NCI-H187 (cell line): Measurements from ENCODE around the gene MIP.
"Not testable (repeated sequence)": the region's sequence is repeated elsewhere in the genome, so short reads cannot be mapped to it uniquely, and the experiment has no call there.

Experiments
- DNase-seq, 2 experiments: peaks; one replicate each; lab custom pipeline; 2025; lab: John Stamatoyannopoulos, UW

MIP gene

GRCh38 chr12:56410768-56411167 lies 43.7 kb downstream of the MIP start:
- no peak for DNase-seq

- no peak for DNase-seq
Observed at GRCh38 chr12:56408799-56409417, 45.5 kb downstream of the MIP start.

GRCh38 chr12:56404227-56404626 lies 50.2 kb downstream of the MIP start:
- DNase-seq: not testable (repeated sequence)

DNA sequence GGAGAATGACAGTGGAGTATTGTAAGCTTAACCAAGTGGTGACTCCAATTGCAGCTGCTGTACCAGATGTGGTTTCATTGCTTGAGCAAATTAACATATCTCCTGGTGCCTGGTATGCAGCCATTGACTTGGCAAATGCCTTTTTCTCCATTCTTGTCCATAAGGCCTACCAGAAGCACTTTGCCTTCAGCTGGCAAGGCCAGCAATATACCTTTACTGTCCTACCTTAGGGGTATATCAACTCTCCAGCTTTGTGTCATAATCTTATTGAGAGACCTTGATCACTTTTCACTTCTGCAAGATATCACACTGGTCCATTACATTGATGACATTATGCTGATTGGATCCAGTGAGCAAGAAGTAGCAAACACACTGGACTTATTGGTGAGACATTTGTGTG lies 52.8 kb downstream of the MIP start:
- not testable (repeated sequence) for DNase-seq

GRCh38 chr12:56401125-56401524 lies 53.3 kb downstream of the MIP start:
- DNase-seq: not testable (repeated sequence)
